SK-N-SH (cell line): Measurements from ENCODE around the gene PEX11G. TPM values are rescaled to one million over a fixed set of nuclear protein-coding genes. Genes with fewer than 3 reads are reported as not detected.

Experiments
- CTCF ChIA-PET: fragments of 300-600, 350-600 bp; formaldehyde crosslinking; extraction: SDS; loops from one replicate; lab custom pipeline; 2021; lab: Yijun Ruan, JAX
- POLR2A ChIA-PET: fragments of 350-600 bp; sonication (Branson Sonifier 250); formaldehyde crosslinking; extraction: SDS; loops from one replicate; lab custom pipeline; 2020; ENCODE audit warnings: antibody characterized with exemption, inconsistent platforms; lab: Yijun Ruan, JAX
- DNase-seq: peaks from one replicate; pipeline ENCODE4 v3.0.0; 2012
- H2AFZ ChIP-seq: fragments of 200-600 bp; sonication (generic); 2 replicates; pipeline ENCODE4 v1.8.1; 2016; ENCODE audit warnings: antibody characterized with exemption, mild to moderate bottlenecking, low read depth
- H3F3A ChIP-seq: fragments of 200-600 bp; sonication (generic); replicated peaks from 2 replicates; pipeline ENCODE3; 2016; ENCODE audit warnings: antibody characterized with exemption, mild to moderate bottlenecking; ENCODE audit not compliant: insufficient read depth
- H3K27ac ChIP-seq, 2 experiments: fragments of 200-500 bp in 1 of 2; fragments of 200-600 bp in 1 of 2; sonication (Bioruptor generic) in 1 of 2; sonication (generic), shearing (Covaris generic) in 1 of 2; 2 replicates each; pipeline versions ENCODE4 v1.5.1 to v1.6.1; 2014 to 2016; ENCODE audit warnings: low read depth in 2 of 2, inconsistent platforms in 1 of 2, low read length in 1 of 2, mild to moderate bottlenecking in 1 of 2, mixed read lengths in 1 of 2
- H3K27me3 ChIP-seq: fragments of 200-600 bp; sonication (generic), shearing (Covaris generic); 2 replicates; pipeline ENCODE4 v1.6.1; 2016; ENCODE audit warnings: mixed run types; ENCODE audit not compliant: insufficient read depth
- H3K36me3 ChIP-seq, 2 experiments: fragments of 200-500 bp in 1 of 2; fragments of 200-600 bp in 1 of 2; sonication (Bioruptor generic) in 1 of 2; sonication (generic) in 1 of 2; replicated peaks in 1 of 2; 2 replicates each; pipeline versions ENCODE3 to v1.5.1; 2014 to 2016; ENCODE audit warnings: low read length in 1 of 2, mild to moderate bottlenecking in 1 of 2; ENCODE audit not compliant: insufficient read depth in 2 of 2, control insufficient read depth in 1 of 2
- H3K4me1 ChIP-seq, 2 experiments: fragments of 200-500 bp in 1 of 2; fragments of 200-600 bp in 1 of 2; sonication (Bioruptor generic) in 1 of 2; sonication (generic), shearing (Covaris generic) in 1 of 2; 2 replicates each; pipeline versions ENCODE4 v1.5.1 to v1.6.1; 2014 to 2016; ENCODE audit warnings: low read depth in 1 of 2, low read length in 1 of 2, mixed run types in 1 of 2; ENCODE audit not compliant: insufficient read depth in 2 of 2, control insufficient read depth in 1 of 2
- H3K4me2 ChIP-seq: fragments of 200-600 bp; sonication (generic), shearing (Covaris generic); 2 replicates; pipeline ENCODE4 v1.6.1; 2017; ENCODE audit warnings: mixed run types
- H3K4me3 ChIP-seq, 2 experiments: fragments of 200-500 bp in 1 of 2; fragments of 200-600 bp in 1 of 2; sonication (Bioruptor generic) in 1 of 2; sonication (generic), shearing (Covaris generic) in 1 of 2; 2 replicates each; pipeline versions ENCODE4 v1.5.1 to v1.8.1; 2014 to 2016; ENCODE audit warnings: low read depth in 2 of 2, inconsistent platforms in 1 of 2, low read length in 1 of 2, mild to moderate bottlenecking in 1 of 2, mixed read lengths in 1 of 2, moderate library complexity in 1 of 2
- H3K79me2 ChIP-seq: fragments of 200-600 bp; sonication (generic); 2 replicates; pipeline ENCODE4 v1.8.1; 2017; ENCODE audit warnings: mild to moderate bottlenecking; ENCODE audit not compliant: insufficient read depth
- H3K9ac ChIP-seq: fragments of 200-600 bp; sonication (generic); 2 replicates; pipeline ENCODE4 v1.6.1; 2017; ENCODE audit warnings: mixed run types
- H3K9me2 ChIP-seq: fragments of 200-600 bp; sonication (generic); 2 replicates; pipeline ENCODE4 v1.6.1; 2017; ENCODE audit warnings: mixed run types
- H3K9me3 ChIP-seq: fragments of 200-600 bp; sonication (generic); 2 replicates; pipeline ENCODE4 v1.6.1; 2017; ENCODE audit warnings: mixed run types, mild to moderate bottlenecking, moderate library complexity
- H4K20me1 ChIP-seq: fragments of 200-600 bp; sonication (generic); 2 replicates; pipeline ENCODE4 v1.6.1; 2017; ENCODE audit warnings: mild to moderate bottlenecking, mixed run types; ENCODE audit not compliant: insufficient read depth
- ELF1 ChIP-seq: IDR thresholded peaks from 2 replicates; pipeline ENCODE4 v1.4.0; 2012
- EP300 ChIP-seq, 2 experiments: IDR thresholded peaks; 2 replicates each; pipeline versions ENCODE4 v1.4.0 to v1.6.1; 2012; ENCODE audit warnings: borderline replicate concordance in 1 of 2, low read depth in 1 of 2, low read length in 1 of 2
- EZH2phosphoT487 ChIP-seq: fragments of 200-600 bp; sonication (generic); IDR thresholded peaks from 2 replicates; pipeline ENCODE4 v1.6.1; 2017; ENCODE audit warnings: low read depth, mixed run types, mild to moderate bottlenecking, antibody characterized with exemption, moderate library complexity, borderline replicate concordance
- FOSL2 ChIP-seq: IDR thresholded peaks from 2 replicates; pipeline ENCODE4 v1.4.0; 2012; ENCODE audit warnings: low read depth, mild to moderate bottlenecking, moderate library complexity, borderline replicate concordance
- GABPA ChIP-seq: IDR thresholded peaks from 2 replicates; pipeline ENCODE4 v1.4.0; 2012; ENCODE audit warnings: low read depth, mild to moderate bottlenecking
- GATA2 ChIP-seq: sonication (generic); formaldehyde crosslinking; IDR thresholded peaks from 2 replicates; pipeline ENCODE4 v1.5.0; 2020; ENCODE audit warnings: mild to moderate bottlenecking, missing genetic modification reagents
- MEF2A ChIP-seq: IDR thresholded peaks from 2 replicates; pipeline ENCODE4 v1.4.0; 2012; ENCODE audit warnings: low read depth, borderline replicate concordance
- POLR2AphosphoS5 ChIP-seq: IDR thresholded peaks from 2 replicates; pipeline ENCODE4 v1.6.1; 2012; ENCODE audit warnings: low read depth, low read length
- RAD21 ChIP-seq: IDR thresholded peaks from 2 replicates; pipeline ENCODE4 v1.6.1; 2012; ENCODE audit warnings: mild to moderate bottlenecking, low read length
- RCOR1 ChIP-seq: fragments of 150-350 bp; IDR thresholded peaks from 2 replicates; pipeline ENCODE4 v1.6.1; 2017; ENCODE audit warnings: antibody characterized with exemption, low read length
- RXRA ChIP-seq: IDR thresholded peaks from 2 replicates; pipeline ENCODE4 v1.4.0; 2012; ENCODE audit warnings: low read depth, mild to moderate bottlenecking, borderline replicate concordance
- SMC3 ChIP-seq: IDR thresholded peaks from 2 replicates; pipeline ENCODE4 v1.6.1; 2012; ENCODE audit warnings: low read depth, low read length, improper control_type of control experiment
- WGBS: methylation state at CpG from one replicate; pipeline ENCODE4 v1.1.6; 2017; ENCODE audit warnings: low lambda C conversion rate; 5-methylcytosine and 5-hydroxymethylcytosine counted together
- polyA plus RNA-seq, 3 experiments: library from polyadenylated mRNA; depleted of rRNA; stranded (reverse); fragments of >200 nt; gene quantifications; 2 replicates each; pipeline ENCODE4 v1.2.3, GENCODE V29; 2012
- TF ChIP-seq, protein P1 (sequence below): IDR thresholded peaks from 2 replicates; pipeline ENCODE4 v1.4.0; 2012; ENCODE audit warnings: low read depth, borderline replicate concordance
- TF ChIP-seq, protein P2 (sequence below): IDR thresholded peaks from 2 replicates; pipeline ENCODE4 v1.6.1; 2012; ENCODE audit warnings: mild to moderate bottlenecking, low read depth, low read length, moderate library complexity
- TF ChIP-seq, protein P3 (sequence below): IDR thresholded peaks from 2 replicates; pipeline ENCODE4; 2012
- TF ChIP-seq, protein P4 (sequence below): fragments of 150-350 bp; IDR thresholded peaks from 2 replicates; pipeline ENCODE4 v1.6.1; 2016; ENCODE audit warnings: mild to moderate bottlenecking, low read depth, low read length
- TF ChIP-seq, protein P5 (sequence below): fragments of 150-350 bp; IDR thresholded peaks from 2 replicates; pipeline ENCODE4 v1.6.1; 2017; ENCODE audit warnings: antibody characterized with exemption, low read length, low read depth, borderline replicate concordance
- TF ChIP-seq, protein P6 (sequence below): IDR thresholded peaks from 2 replicates; pipeline ENCODE4 v1.4.0; 2012; ENCODE audit warnings: low read depth, borderline replicate concordance

PEX11G gene
- polyA plus RNA-seq, 1 of the 3 experiments (the other 2 are of a cell fraction), result 6.1 TPM

DNA sequence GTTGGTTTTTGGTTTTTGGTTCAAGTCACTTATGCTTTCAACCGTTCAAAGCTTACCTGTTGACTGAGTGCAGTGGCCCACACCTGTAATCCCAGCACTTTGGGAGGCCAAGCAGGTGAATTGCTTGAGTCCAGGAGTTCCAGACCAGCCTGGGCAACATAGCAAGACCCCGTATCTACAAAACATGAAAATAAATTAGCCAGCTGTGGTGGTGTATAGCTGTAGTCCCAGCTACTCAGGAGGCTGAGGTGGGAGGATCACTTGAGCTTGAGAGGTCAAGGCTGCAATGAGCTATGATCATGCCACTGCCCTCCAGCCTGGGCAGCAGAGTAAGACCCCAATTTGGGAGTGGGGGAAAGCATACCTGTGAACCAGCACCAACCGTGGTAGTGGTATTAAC is 43.7 kb downstream of the PEX11G start:
- TF ChIP-seq, protein P1, sequence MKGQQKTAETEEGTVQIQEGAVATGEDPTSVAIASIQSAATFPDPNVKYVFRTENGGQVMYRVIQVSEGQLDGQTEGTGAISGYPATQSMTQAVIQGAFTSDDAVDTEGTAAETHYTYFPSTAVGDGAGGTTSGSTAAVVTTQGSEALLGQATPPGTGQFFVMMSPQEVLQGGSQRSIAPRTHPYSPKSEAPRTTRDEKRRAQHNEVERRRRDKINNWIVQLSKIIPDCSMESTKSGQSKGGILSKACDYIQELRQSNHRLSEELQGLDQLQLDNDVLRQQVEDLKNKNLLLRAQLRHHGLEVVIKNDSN, result no peak
- TF ChIP-seq SMC3, result no peak
- no peak for TF ChIP-seq RXRA
- TF ChIP-seq RAD21, result no peak
- H3F3A ChIP-seq, result no peaks in the 10 kb centered on the region
- no peaks in the 10 kb centered on the region for H3K79me2 ChIP-seq
- H3K9me3 ChIP-seq, result no peaks in the 10 kb centered on the region
- H3K36me3 ChIP-seq, result peaks cover 11 to 29% of the 10 kb centered on the region in 2 experiments
- POLR2A ChIA-PET, result no interaction called here
- H3K9me2 ChIP-seq, result no peaks in the 10 kb centered on the region
- no peaks in the 10 kb centered on the region for H3K4me1 ChIP-seq
- no peaks in the 10 kb centered on the region for H4K20me1 ChIP-seq
- no peak overlapping the region for H2AFZ ChIP-seq
- no peak for DNase-seq
- WGBS, result 100% methylated on average over 3 of the region's 3 CpGs
- H3K4me2 ChIP-seq, result no peak overlapping the region
- CTCF ChIA-PET, result no interaction called here
- no peaks in the 10 kb centered on the region for H3K27me3 ChIP-seq
- H3K4me3 ChIP-seq, result no peak overlapping the region
- H3K9ac ChIP-seq, result no peak overlapping the region
- no peak overlapping the region for H3K27ac ChIP-seq

DNA sequence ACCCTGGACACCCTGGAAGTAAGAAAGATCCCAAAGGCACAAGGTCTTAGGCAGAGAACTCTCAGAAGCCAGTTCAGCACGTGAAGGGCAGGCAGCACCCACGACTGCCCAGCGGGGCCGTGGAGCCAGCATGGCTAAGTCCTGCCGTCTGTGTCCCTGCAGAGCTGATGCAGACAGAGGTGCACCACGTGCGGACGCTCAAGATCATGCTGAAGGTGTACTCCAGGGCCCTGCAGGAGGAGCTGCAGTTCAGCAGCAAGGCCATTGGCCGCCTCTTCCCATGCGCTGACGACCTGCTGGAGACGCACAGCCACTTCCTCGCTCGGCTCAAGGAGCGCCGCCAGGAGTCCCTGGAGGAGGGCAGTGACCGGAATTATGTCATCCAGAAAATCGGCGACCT is 44.8 kb downstream of the PEX11G start:
- ChIA-PET CTCF (no interaction called here), POLR2A (no interaction called here)
- H3K4me1 ChIP-seq, result no peaks in the 10 kb centered on the region
- no peaks in the 10 kb centered on the region for H3K79me2 ChIP-seq
- DNase-seq, result no peak
- H3F3A ChIP-seq, result no peaks in the 10 kb centered on the region
- H4K20me1 ChIP-seq, result no peaks in the 10 kb centered on the region
- H3K9me2 ChIP-seq, result no peaks in the 10 kb centered on the region
- H3K36me3 ChIP-seq, result peaks cover 11 to 19% of the 10 kb centered on the region in 2 experiments
- no peak overlapping the region for H3K4me3 ChIP-seq
- no peaks in the 10 kb centered on the region for H3K27me3 ChIP-seq
- H3K9ac ChIP-seq, result no peak overlapping the region
- no peaks in the 10 kb centered on the region for H3K9me3 ChIP-seq
- no peak overlapping the region for H3K4me2 ChIP-seq
- 95% methylated on average over 11 of the region's 19 CpGs for WGBS
- no peak overlapping the region for H3K27ac ChIP-seq
- no peak overlapping the region for H2AFZ ChIP-seq
- no peak for TF ChIP-seq SMC3
- TF ChIP-seq, protein P2, sequence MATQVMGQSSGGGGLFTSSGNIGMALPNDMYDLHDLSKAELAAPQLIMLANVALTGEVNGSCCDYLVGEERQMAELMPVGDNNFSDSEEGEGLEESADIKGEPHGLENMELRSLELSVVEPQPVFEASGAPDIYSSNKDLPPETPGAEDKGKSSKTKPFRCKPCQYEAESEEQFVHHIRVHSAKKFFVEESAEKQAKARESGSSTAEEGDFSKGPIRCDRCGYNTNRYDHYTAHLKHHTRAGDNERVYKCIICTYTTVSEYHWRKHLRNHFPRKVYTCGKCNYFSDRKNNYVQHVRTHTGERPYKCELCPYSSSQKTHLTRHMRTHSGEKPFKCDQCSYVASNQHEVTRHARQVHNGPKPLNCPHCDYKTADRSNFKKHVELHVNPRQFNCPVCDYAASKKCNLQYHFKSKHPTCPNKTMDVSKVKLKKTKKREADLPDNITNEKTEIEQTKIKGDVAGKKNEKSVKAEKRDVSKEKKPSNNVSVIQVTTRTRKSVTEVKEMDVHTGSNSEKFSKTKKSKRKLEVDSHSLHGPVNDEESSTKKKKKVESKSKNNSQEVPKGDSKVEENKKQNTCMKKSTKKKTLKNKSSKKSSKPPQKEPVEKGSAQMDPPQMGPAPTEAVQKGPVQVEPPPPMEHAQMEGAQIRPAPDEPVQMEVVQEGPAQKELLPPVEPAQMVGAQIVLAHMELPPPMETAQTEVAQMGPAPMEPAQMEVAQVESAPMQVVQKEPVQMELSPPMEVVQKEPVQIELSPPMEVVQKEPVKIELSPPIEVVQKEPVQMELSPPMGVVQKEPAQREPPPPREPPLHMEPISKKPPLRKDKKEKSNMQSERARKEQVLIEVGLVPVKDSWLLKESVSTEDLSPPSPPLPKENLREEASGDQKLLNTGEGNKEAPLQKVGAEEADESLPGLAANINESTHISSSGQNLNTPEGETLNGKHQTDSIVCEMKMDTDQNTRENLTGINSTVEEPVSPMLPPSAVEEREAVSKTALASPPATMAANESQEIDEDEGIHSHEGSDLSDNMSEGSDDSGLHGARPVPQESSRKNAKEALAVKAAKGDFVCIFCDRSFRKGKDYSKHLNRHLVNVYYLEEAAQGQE, result no peak
- no peak for TF ChIP-seq EZH2phosphoT487
- TF ChIP-seq EP300 (IDR thresholded peaks at IDR 0.05; ENCODE audit: borderline replicate concordance in 1 of 2, low read depth in 1 of 2, low read length in 1 of 2), result no peak
- no peak for TF ChIP-seq GATA2 (CRISPR knock-in tag)
- TF ChIP-seq, protein P3, sequence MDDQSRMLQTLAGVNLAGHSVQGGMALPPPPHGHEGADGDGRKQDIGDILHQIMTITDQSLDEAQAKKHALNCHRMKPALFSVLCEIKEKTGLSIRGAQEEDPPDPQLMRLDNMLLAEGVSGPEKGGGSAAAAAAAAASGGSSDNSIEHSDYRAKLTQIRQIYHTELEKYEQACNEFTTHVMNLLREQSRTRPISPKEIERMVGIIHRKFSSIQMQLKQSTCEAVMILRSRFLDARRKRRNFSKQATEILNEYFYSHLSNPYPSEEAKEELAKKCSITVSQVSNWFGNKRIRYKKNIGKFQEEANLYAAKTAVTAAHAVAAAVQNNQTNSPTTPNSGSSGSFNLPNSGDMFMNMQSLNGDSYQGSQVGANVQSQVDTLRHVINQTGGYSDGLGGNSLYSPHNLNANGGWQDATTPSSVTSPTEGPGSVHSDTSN, result no peak
- TF ChIP-seq POLR2AphosphoS5, result no peak
- TF ChIP-seq ELF1, result no peak
- TF ChIP-seq, protein P4, sequence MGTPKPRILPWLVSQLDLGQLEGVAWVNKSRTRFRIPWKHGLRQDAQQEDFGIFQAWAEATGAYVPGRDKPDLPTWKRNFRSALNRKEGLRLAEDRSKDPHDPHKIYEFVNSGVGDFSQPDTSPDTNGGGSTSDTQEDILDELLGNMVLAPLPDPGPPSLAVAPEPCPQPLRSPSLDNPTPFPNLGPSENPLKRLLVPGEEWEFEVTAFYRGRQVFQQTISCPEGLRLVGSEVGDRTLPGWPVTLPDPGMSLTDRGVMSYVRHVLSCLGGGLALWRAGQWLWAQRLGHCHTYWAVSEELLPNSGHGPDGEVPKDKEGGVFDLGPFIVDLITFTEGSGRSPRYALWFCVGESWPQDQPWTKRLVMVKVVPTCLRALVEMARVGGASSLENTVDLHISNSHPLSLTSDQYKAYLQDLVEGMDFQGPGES, result no peak
- no peak for TF ChIP-seq MEF2A
- no peak for TF ChIP-seq FOSL2
- TF ChIP-seq, protein P5, sequence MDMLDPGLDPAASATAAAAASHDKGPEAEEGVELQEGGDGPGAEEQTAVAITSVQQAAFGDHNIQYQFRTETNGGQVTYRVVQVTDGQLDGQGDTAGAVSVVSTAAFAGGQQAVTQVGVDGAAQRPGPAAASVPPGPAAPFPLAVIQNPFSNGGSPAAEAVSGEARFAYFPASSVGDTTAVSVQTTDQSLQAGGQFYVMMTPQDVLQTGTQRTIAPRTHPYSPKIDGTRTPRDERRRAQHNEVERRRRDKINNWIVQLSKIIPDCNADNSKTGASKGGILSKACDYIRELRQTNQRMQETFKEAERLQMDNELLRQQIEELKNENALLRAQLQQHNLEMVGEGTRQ, result no peak
- TF ChIP-seq GABPA, result no peak
- TF ChIP-seq RCOR1, result no peak
- TF ChIP-seq, protein P6, sequence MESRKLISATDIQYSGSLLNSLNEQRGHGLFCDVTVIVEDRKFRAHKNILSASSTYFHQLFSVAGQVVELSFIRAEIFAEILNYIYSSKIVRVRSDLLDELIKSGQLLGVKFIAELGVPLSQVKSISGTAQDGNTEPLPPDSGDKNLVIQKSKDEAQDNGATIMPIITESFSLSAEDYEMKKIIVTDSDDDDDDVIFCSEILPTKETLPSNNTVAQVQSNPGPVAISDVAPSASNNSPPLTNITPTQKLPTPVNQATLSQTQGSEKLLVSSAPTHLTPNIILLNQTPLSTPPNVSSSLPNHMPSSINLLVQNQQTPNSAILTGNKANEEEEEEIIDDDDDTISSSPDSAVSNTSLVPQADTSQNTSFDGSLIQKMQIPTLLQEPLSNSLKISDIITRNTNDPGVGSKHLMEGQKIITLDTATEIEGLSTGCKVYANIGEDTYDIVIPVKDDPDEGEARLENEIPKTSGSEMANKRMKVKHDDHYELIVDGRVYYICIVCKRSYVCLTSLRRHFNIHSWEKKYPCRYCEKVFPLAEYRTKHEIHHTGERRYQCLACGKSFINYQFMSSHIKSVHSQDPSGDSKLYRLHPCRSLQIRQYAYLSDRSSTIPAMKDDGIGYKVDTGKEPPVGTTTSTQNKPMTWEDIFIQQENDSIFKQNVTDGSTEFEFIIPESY, result no peak
- TF ChIP-seq RXRA, result no peak
